ENCODE measurements around the gene AARSD1.
"Not testable (repeated sequence)": the region's sequence is repeated elsewhere in the genome, so short reads cannot be mapped to it uniquely, and the experiment has no call there.

- TF ChIP-seq, protein P1, sequence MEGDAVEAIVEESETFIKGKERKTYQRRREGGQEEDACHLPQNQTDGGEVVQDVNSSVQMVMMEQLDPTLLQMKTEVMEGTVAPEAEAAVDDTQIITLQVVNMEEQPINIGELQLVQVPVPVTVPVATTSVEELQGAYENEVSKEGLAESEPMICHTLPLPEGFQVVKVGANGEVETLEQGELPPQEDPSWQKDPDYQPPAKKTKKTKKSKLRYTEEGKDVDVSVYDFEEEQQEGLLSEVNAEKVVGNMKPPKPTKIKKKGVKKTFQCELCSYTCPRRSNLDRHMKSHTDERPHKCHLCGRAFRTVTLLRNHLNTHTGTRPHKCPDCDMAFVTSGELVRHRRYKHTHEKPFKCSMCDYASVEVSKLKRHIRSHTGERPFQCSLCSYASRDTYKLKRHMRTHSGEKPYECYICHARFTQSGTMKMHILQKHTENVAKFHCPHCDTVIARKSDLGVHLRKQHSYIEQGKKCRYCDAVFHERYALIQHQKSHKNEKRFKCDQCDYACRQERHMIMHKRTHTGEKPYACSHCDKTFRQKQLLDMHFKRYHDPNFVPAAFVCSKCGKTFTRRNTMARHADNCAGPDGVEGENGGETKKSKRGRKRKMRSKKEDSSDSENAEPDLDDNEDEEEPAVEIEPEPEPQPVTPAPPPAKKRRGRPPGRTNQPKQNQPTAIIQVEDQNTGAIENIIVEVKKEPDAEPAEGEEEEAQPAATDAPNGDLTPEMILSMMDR (IDR thresholded peaks at IDR 0.05) = not testable (repeated sequence)
- TF ChIP-seq EZH2 (IDR thresholded peaks at IDR 0.05; ENCODE audit: borderline replicate concordance, insufficient read depth, low read depth, low read length, poor library complexity, severe bottlenecking) = not testable (repeated sequence)
Observed at GRCh38 chr17:42973323-42973722, 9.1 kb upstream of the AARSD1 start.

Measured in B cell (primary cell).